HCT116 (cell line): ENCODE data around the gene LTA4H.

Source experiments
- EGR1 ChIP-seq: IDR thresholded peaks from 2 replicates; pipeline ENCODE4 v1.6.1; 2012; ENCODE audit warnings: low read depth
- EZH2 ChIP-seq: fragments of 200-600 bp; sonication (generic); IDR thresholded peaks from 2 replicates; pipeline ENCODE4 v1.6.1; 2017; ENCODE audit warnings: antibody characterized with exemption, mixed run types
- EZH2phosphoT487 ChIP-seq: fragments of 200-600 bp; IDR thresholded peaks from 2 replicates; pipeline ENCODE4 v1.6.1; 2018; ENCODE audit warnings: antibody characterized with exemption, borderline replicate concordance
- FOSL1 ChIP-seq: IDR thresholded peaks from 2 replicates; pipeline ENCODE4 v1.6.1; 2012; ENCODE audit warnings: low read depth
- POLR2A ChIP-seq: IDR thresholded peaks from 2 replicates; pipeline ENCODE4 v1.7.0; 2011; ENCODE audit warnings: borderline replicate concordance; ENCODE audit not compliant: insufficient read depth, insufficient read length; ENCODE audit errors: extremely low read depth
- POLR2AphosphoS5 ChIP-seq: IDR thresholded peaks from 2 replicates; pipeline ENCODE4 v1.6.1; 2011; ENCODE audit warnings: mild to moderate bottlenecking, low read depth, low read length, moderate library complexity
- RAD21 ChIP-seq: IDR thresholded peaks from 2 replicates; pipeline ENCODE4 v1.6.1; 2012; ENCODE audit warnings: low read depth, mild to moderate bottlenecking
- SIN3A ChIP-seq: IDR thresholded peaks from 2 replicates; pipeline ENCODE4 v1.6.1; 2012; ENCODE audit warnings: low read depth
- SP1 ChIP-seq: IDR thresholded peaks from 2 replicates; pipeline ENCODE4 v1.6.1; 2012; ENCODE audit warnings: low read depth
- TCF7L2 ChIP-seq: IDR thresholded peaks from 2 replicates; pipeline ENCODE4 v1.7.0; 2011; ENCODE audit warnings: borderline replicate concordance, inconsistent platforms; ENCODE audit not compliant: insufficient read depth, insufficient read length; ENCODE audit errors: extremely low read depth
- TF ChIP-seq, protein P1 (sequence below), 3 experiments: fragments of 200-600 bp in 1 of 3; sonication (generic) in 1 of 3; IDR thresholded peaks in 2 of 3; conservative IDR thresholded peaks in 1 of 3; 2 replicates each; pipeline ENCODE4 v1.5.1; 2012 to 2017; ENCODE audit warnings: low read depth in 2 of 3, low read length in 2 of 3, antibody characterized with exemption in 1 of 3, borderline replicate concordance in 1 of 3, control low read depth in 1 of 3, mild to moderate bottlenecking in 1 of 3, mixed read lengths in 1 of 3, mixed run types in 1 of 3, moderate library complexity in 1 of 3; ENCODE audit not compliant: insufficient read depth in 1 of 3
- TF ChIP-seq, protein P2 (sequence below): IDR thresholded peaks from 2 replicates; pipeline ENCODE4 v1.6.1; 2012; ENCODE audit warnings: low read depth
- TF ChIP-seq, protein P3 (sequence below): IDR thresholded peaks from 2 replicates; pipeline ENCODE4 v1.6.1; 2012

DNA sequence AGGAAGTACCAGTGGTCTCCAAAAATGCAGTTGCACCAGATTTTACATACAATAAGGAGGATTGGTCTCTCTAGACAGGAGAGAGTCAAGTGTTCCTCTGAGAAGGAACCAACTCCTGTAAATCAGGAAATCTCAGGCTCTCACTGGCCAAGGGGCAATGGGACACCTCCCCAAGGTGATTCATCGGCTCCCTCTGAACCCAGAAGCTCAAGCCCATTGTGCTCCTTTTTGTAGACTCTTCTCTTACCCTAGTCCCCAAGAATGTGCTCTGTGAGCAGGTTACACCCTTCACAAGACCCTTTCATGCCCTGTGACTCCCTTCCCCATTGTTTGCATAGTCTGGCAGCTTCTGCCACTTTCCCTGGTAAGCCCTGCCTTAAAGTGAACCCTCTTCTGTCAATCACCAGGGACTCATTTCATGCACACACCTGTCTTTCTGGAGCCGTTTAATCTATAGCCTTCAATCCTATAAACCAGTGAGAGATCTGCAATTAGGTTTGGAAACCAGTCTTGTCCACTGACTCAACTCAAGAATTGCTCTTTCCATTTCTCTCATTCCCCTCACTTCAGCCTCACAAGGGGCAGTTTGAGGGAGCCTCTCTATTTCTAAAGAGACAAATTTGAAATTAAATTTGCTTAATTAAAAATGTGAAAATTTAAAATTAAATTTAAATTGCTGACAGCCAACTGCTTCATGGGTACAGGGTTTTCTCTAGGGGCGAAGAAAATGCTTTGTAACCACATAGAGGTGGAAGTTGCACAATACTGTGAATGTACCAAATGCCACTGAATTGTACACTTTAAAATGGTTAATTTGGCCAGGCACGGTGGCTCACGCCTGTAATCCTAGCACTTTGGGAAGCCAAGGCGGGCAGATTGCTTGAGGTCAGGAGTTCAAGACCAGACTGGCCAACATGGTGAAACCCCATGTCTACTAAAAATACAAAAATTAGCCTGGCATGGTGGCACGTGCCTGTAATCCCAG is 38.3 kb upstream of the LTA4H start:
- TF ChIP-seq POLR2AphosphoS5 = no peak
- TF ChIP-seq, protein P1, sequence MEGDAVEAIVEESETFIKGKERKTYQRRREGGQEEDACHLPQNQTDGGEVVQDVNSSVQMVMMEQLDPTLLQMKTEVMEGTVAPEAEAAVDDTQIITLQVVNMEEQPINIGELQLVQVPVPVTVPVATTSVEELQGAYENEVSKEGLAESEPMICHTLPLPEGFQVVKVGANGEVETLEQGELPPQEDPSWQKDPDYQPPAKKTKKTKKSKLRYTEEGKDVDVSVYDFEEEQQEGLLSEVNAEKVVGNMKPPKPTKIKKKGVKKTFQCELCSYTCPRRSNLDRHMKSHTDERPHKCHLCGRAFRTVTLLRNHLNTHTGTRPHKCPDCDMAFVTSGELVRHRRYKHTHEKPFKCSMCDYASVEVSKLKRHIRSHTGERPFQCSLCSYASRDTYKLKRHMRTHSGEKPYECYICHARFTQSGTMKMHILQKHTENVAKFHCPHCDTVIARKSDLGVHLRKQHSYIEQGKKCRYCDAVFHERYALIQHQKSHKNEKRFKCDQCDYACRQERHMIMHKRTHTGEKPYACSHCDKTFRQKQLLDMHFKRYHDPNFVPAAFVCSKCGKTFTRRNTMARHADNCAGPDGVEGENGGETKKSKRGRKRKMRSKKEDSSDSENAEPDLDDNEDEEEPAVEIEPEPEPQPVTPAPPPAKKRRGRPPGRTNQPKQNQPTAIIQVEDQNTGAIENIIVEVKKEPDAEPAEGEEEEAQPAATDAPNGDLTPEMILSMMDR (IDR thresholded peaks at IDR 0.05 in 2 of 3, conservative IDR thresholded peaks at IDR 0.05 in 1 of 3; ENCODE audit: borderline replicate concordance in 1 of 3, insufficient read depth in 1 of 3, low read depth in 2 of 3, low read length in 2 of 3) = no peak
- TF ChIP-seq SP1 = no peak
- TF ChIP-seq SIN3A = no peak
- TF ChIP-seq, protein P2, sequence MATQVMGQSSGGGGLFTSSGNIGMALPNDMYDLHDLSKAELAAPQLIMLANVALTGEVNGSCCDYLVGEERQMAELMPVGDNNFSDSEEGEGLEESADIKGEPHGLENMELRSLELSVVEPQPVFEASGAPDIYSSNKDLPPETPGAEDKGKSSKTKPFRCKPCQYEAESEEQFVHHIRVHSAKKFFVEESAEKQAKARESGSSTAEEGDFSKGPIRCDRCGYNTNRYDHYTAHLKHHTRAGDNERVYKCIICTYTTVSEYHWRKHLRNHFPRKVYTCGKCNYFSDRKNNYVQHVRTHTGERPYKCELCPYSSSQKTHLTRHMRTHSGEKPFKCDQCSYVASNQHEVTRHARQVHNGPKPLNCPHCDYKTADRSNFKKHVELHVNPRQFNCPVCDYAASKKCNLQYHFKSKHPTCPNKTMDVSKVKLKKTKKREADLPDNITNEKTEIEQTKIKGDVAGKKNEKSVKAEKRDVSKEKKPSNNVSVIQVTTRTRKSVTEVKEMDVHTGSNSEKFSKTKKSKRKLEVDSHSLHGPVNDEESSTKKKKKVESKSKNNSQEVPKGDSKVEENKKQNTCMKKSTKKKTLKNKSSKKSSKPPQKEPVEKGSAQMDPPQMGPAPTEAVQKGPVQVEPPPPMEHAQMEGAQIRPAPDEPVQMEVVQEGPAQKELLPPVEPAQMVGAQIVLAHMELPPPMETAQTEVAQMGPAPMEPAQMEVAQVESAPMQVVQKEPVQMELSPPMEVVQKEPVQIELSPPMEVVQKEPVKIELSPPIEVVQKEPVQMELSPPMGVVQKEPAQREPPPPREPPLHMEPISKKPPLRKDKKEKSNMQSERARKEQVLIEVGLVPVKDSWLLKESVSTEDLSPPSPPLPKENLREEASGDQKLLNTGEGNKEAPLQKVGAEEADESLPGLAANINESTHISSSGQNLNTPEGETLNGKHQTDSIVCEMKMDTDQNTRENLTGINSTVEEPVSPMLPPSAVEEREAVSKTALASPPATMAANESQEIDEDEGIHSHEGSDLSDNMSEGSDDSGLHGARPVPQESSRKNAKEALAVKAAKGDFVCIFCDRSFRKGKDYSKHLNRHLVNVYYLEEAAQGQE = no peak
- no peak for TF ChIP-seq EZH2phosphoT487
- no peak for TF ChIP-seq EGR1
- TF ChIP-seq POLR2A = no peak
- no peak for TF ChIP-seq RAD21
- TF ChIP-seq FOSL1 = no peak
- no peak for TF ChIP-seq TCF7L2
- TF ChIP-seq EZH2 = no peak
- TF ChIP-seq, protein P3, sequence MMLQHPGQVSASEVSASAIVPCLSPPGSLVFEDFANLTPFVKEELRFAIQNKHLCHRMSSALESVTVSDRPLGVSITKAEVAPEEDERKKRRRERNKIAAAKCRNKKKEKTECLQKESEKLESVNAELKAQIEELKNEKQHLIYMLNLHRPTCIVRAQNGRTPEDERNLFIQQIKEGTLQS = no peak
